ENCODE measurements around the gene GGA3. TPM values are rescaled to one million over a fixed set of nuclear protein-coding genes. Genes with fewer than 3 reads are reported as not detected.

Gene GGA3
- total RNA-seq, 1 experiment from 2014 or later: 37.5 TPM

GRCh38 chr17:75289832-75290337 lies 28.5 kb upstream of the GGA3 start:
- peak overlapping the region; percentile 91 for H2AFZ ChIP-seq
- H3K27ac ChIP-seq: peak overlapping the region; percentile 48
- CTCF ChIA-PET: interaction anchor here (0.6 to 1.7 kb wide), 6 partner anchors 12 to 197 kb away, joined by 3 to 15 read pairs (median 4); partner anchors contain the start of genes GRB2 and MIF4GD
- peak overlapping the region; percentile 65 for H3K4me3 ChIP-seq
- no peaks in the 10 kb centered on the region for H4K20me1 ChIP-seq (ENCODE audit: insufficient read depth)
- H3K9me3 ChIP-seq (ENCODE audit: insufficient read depth, low read depth): no peaks in the 10 kb centered on the region
- TSS peak; percentile 97 for BruUV-seq (replicated peaks)
- no peaks in the 10 kb centered on the region for H3K36me3 ChIP-seq (ENCODE audit: low read depth)
- POLR2A ChIA-PET (ENCODE audit: unreplicated experiment): interaction anchor here (0.8 to 1.2 kb wide), 3 partner anchors 12 to 116 kb away, joined by 5 to 9 read pairs (median 9); partner anchors contain the start of genes GRB2 and MIF4GD
- intact Hi-C loops (cut with micrococcal nuclease; ENCODE audit: unreplicated experiment): loop anchor here (1.0 kb wide), 2 partner anchors 20 to 115 kb away; partner anchors contain the start of gene GRB2
- H3K27me3 ChIP-seq (ENCODE audit: insufficient read depth, low read depth): no peaks in the 10 kb centered on the region
- DNase-seq: no peak
- H3K4me2 ChIP-seq: peak overlapping the region; percentile 71
- H3K79me2 ChIP-seq (ENCODE audit: low read depth): peaks cover 15% of the 10 kb centered on the region
- H3K4me1 ChIP-seq (replicated peaks; ENCODE audit: insufficient read depth): peaks cover 4% of the 10 kb centered on the region
- no peak for TF ChIP-seq EZH2 (IDR thresholded peaks at IDR 0.05; ENCODE audit: low read depth)
- no peak for TF ChIP-seq CTCF (conservative IDR thresholded peaks at IDR 0.05)
- H3K9me2 ChIP-seq (ENCODE audit: insufficient read depth): no peaks in the 10 kb centered on the region
- H3F3A ChIP-seq (ENCODE audit: insufficient read depth, low read depth): 0 out of 2 replicates have a peak, but pooled peaks cover 5% of the 10 kb centered on the region

GRCh38 chr17:75289115-75289831 lies 27.9 kb upstream of the GGA3 start, which contains the start of gene SLC25A19:
TSS of gene SLC25A19 (minus strand) at chr17:75289433. CDS start at chr17:75286764, 2,669 bp downstream.
- TF ChIP-seq CTCF (conservative IDR thresholded peaks at IDR 0.05) (no peak), EZH2 (IDR thresholded peaks at IDR 0.05; ENCODE audit: low read depth) (no peak)
- BruUV-seq (replicated peaks): no TSS peak
- Histone ChIP-seq H3K4me3 (peak within 1 kb of the TSS; percentile 65), H3K79me2 (ENCODE audit: low read depth) (peaks cover 15% of the 10 kb centered on the region), H4K20me1 (ENCODE audit: insufficient read depth) (no peaks in the 10 kb centered on the region), H3K4me2 (peak within 1 kb of the TSS; percentile 90), H3F3A (ENCODE audit: insufficient read depth, low read depth) (0 out of 2 replicates have a peak, but pooled peaks cover 5% of the 10 kb centered on the region), H3K9me2 (ENCODE audit: insufficient read depth) (no peaks in the 10 kb centered on the region), H3K36me3 (ENCODE audit: low read depth) (no peaks in the 10 kb centered on the region), H3K9me3 (ENCODE audit: insufficient read depth, low read depth) (no peaks in the 10 kb centered on the region), H2AFZ (peak within 1 kb of the TSS; percentile 95), H3K4me1 (replicated peaks; ENCODE audit: insufficient read depth) (peaks cover 4% of the 10 kb centered on the region), H3K27ac (peak within 1 kb of the TSS; percentile 48), H3K27me3 (ENCODE audit: insufficient read depth, low read depth) (no peaks in the 10 kb centered on the region)
- peak; percentile 97 for DNase-seq
- ChIA-PET CTCF (interaction anchor here (0.6 to 1.7 kb wide), 8 partner anchors 11 to 236 kb away, joined by 3 to 15 read pairs (median 4); partner anchors contain the start of genes GGA3, GRB2 and MIF4GD), POLR2A (ENCODE audit: unreplicated experiment) (interaction anchor here (0.6 to 1.2 kb wide), 9 partner anchors 12 to 917 kb away, joined by 3 to 9 read pairs (median 3); partner anchors contain the start of genes GRB2, MIF4GD and WBP2)
- intact Hi-C loops (cut with micrococcal nuclease; ENCODE audit: unreplicated experiment): loop anchor here (1.0 kb wide), 2 partner anchors 19 to 116 kb away; partner anchors contain the start of gene GRB2

- no TSS peak for BruUV-seq (replicated peaks)
- peak; percentile 57 to 59 for DNase-seq
- no peaks in the 10 kb centered on the region for H3K27me3 ChIP-seq (ENCODE audit: insufficient read depth, low read depth)
- peaks cover 4% of the 10 kb centered on the region for H3K4me1 ChIP-seq (replicated peaks; ENCODE audit: insufficient read depth)
- H4K20me1 ChIP-seq (ENCODE audit: insufficient read depth): no peaks in the 10 kb centered on the region
- peaks cover 15% of the 10 kb centered on the region for H3K79me2 ChIP-seq (ENCODE audit: low read depth)
- H3K9me2 ChIP-seq (ENCODE audit: insufficient read depth): no peaks in the 10 kb centered on the region
- peak overlapping the region; percentile 95 for H2AFZ ChIP-seq
- H3K9me3 ChIP-seq (ENCODE audit: insufficient read depth, low read depth): no peaks in the 10 kb centered on the region
- H3K4me3 ChIP-seq: peak overlapping the region; percentile 65
- peak overlapping the region; percentile 17; the same call in 1 of the 2 replicates for H3K27ac ChIP-seq
- H3F3A ChIP-seq (ENCODE audit: insufficient read depth, low read depth): no peaks in the 10 kb centered on the region
- TF ChIP-seq CTCF (conservative IDR thresholded peaks at IDR 0.05) (no peak), EZH2 (IDR thresholded peaks at IDR 0.05; ENCODE audit: low read depth) (no peak)
- peak overlapping the region; percentile 90 for H3K4me2 ChIP-seq
- POLR2A ChIA-PET (ENCODE audit: unreplicated experiment): interaction anchor here (0.6 to 1.2 kb wide), 9 partner anchors 11 to 917 kb away, joined by 3 to 9 read pairs (median 3); partner anchors contain the start of genes GRB2, MIF4GD and WBP2
- intact Hi-C loops (cut with micrococcal nuclease; ENCODE audit: unreplicated experiment): loop anchor here (1.0 kb wide), 2 partner anchors 18 to 117 kb away; partner anchors contain the start of gene GRB2
- no peaks in the 10 kb centered on the region for H3K36me3 ChIP-seq (ENCODE audit: low read depth)
- CTCF ChIA-PET: interaction anchor here (0.7 to 1.7 kb wide), 5 partner anchors 11 to 236 kb away, joined by 3 to 15 read pairs (median 3); partner anchors contain the start of genes GGA3 and MIF4GD
Measured at GRCh38 chr17:75288770-75289114, 27.3 kb upstream of the GGA3 start.
